SK-N-SH (cell line): Measurements from ENCODE around the gene PDCD11. TPM values are rescaled to one million over a fixed set of nuclear protein-coding genes. Genes with fewer than 3 reads are reported as not detected.

ENCODE experiments used
- CTCF ChIA-PET: fragments of 300-600, 350-600 bp; formaldehyde crosslinking; extraction: SDS; loops from one replicate; lab custom pipeline; 2021; lab: Yijun Ruan, JAX
- POLR2A ChIA-PET: fragments of 350-600 bp; sonication (Branson Sonifier 250); formaldehyde crosslinking; extraction: SDS; loops from one replicate; lab custom pipeline; 2020; ENCODE audit warnings: antibody characterized with exemption, inconsistent platforms; lab: Yijun Ruan, JAX
- DNase-seq: peaks from one replicate; pipeline ENCODE4 v3.0.0; 2012
- H2AFZ ChIP-seq: fragments of 200-600 bp; sonication (generic); 2 replicates; pipeline ENCODE4 v1.8.1; 2016; ENCODE audit warnings: antibody characterized with exemption, mild to moderate bottlenecking, low read depth
- H3F3A ChIP-seq: fragments of 200-600 bp; sonication (generic); replicated peaks from 2 replicates; pipeline ENCODE3; 2016; ENCODE audit warnings: antibody characterized with exemption, mild to moderate bottlenecking; ENCODE audit not compliant: insufficient read depth
- H3K27ac ChIP-seq, 2 experiments: fragments of 200-500 bp in 1 of 2; fragments of 200-600 bp in 1 of 2; sonication (Bioruptor generic) in 1 of 2; sonication (generic), shearing (Covaris generic) in 1 of 2; 2 replicates each; pipeline versions ENCODE4 v1.5.1 to v1.6.1; 2014 to 2016; ENCODE audit warnings: low read depth in 2 of 2, inconsistent platforms in 1 of 2, low read length in 1 of 2, mild to moderate bottlenecking in 1 of 2, mixed read lengths in 1 of 2
- H3K27me3 ChIP-seq: fragments of 200-600 bp; sonication (generic), shearing (Covaris generic); 2 replicates; pipeline ENCODE4 v1.6.1; 2016; ENCODE audit warnings: mixed run types; ENCODE audit not compliant: insufficient read depth
- H3K36me3 ChIP-seq, 2 experiments: fragments of 200-500 bp in 1 of 2; fragments of 200-600 bp in 1 of 2; sonication (Bioruptor generic) in 1 of 2; sonication (generic) in 1 of 2; replicated peaks in 1 of 2; 2 replicates each; pipeline versions ENCODE3 to v1.5.1; 2014 to 2016; ENCODE audit warnings: low read length in 1 of 2, mild to moderate bottlenecking in 1 of 2; ENCODE audit not compliant: insufficient read depth in 2 of 2, control insufficient read depth in 1 of 2
- H3K4me1 ChIP-seq, 2 experiments: fragments of 200-500 bp in 1 of 2; fragments of 200-600 bp in 1 of 2; sonication (Bioruptor generic) in 1 of 2; sonication (generic), shearing (Covaris generic) in 1 of 2; 2 replicates each; pipeline versions ENCODE4 v1.5.1 to v1.6.1; 2014 to 2016; ENCODE audit warnings: low read depth in 1 of 2, low read length in 1 of 2, mixed run types in 1 of 2; ENCODE audit not compliant: insufficient read depth in 2 of 2, control insufficient read depth in 1 of 2
- H3K4me2 ChIP-seq: fragments of 200-600 bp; sonication (generic), shearing (Covaris generic); 2 replicates; pipeline ENCODE4 v1.6.1; 2017; ENCODE audit warnings: mixed run types
- H3K4me3 ChIP-seq, 2 experiments: fragments of 200-500 bp in 1 of 2; fragments of 200-600 bp in 1 of 2; sonication (Bioruptor generic) in 1 of 2; sonication (generic), shearing (Covaris generic) in 1 of 2; 2 replicates each; pipeline versions ENCODE4 v1.5.1 to v1.8.1; 2014 to 2016; ENCODE audit warnings: low read depth in 2 of 2, inconsistent platforms in 1 of 2, low read length in 1 of 2, mild to moderate bottlenecking in 1 of 2, mixed read lengths in 1 of 2, moderate library complexity in 1 of 2
- H3K79me2 ChIP-seq: fragments of 200-600 bp; sonication (generic); 2 replicates; pipeline ENCODE4 v1.8.1; 2017; ENCODE audit warnings: mild to moderate bottlenecking; ENCODE audit not compliant: insufficient read depth
- H3K9ac ChIP-seq: fragments of 200-600 bp; sonication (generic); 2 replicates; pipeline ENCODE4 v1.6.1; 2017; ENCODE audit warnings: mixed run types
- H3K9me2 ChIP-seq: fragments of 200-600 bp; sonication (generic); 2 replicates; pipeline ENCODE4 v1.6.1; 2017; ENCODE audit warnings: mixed run types
- H3K9me3 ChIP-seq: fragments of 200-600 bp; sonication (generic); 2 replicates; pipeline ENCODE4 v1.6.1; 2017; ENCODE audit warnings: mixed run types, mild to moderate bottlenecking, moderate library complexity
- H4K20me1 ChIP-seq: fragments of 200-600 bp; sonication (generic); 2 replicates; pipeline ENCODE4 v1.6.1; 2017; ENCODE audit warnings: mild to moderate bottlenecking, mixed run types; ENCODE audit not compliant: insufficient read depth
- EP300 ChIP-seq, 2 experiments: IDR thresholded peaks; 2 replicates each; pipeline versions ENCODE4 v1.4.0 to v1.6.1; 2012; ENCODE audit warnings: borderline replicate concordance in 1 of 2, low read depth in 1 of 2, low read length in 1 of 2
- FOXJ3 ChIP-seq: sonication (generic); formaldehyde crosslinking; IDR thresholded peaks from 2 replicates; pipeline ENCODE4 v1.5.1; 2020; ENCODE audit warnings: mild to moderate bottlenecking, missing genetic modification reagents
- FOXM1 ChIP-seq: IDR thresholded peaks from 2 replicates; pipeline ENCODE4 v1.4.0; 2012; ENCODE audit warnings: low read depth, mild to moderate bottlenecking
- JUND ChIP-seq: IDR thresholded peaks from 2 replicates; pipeline ENCODE4 v1.4.0; 2012
- MEF2A ChIP-seq: IDR thresholded peaks from 2 replicates; pipeline ENCODE4 v1.4.0; 2012; ENCODE audit warnings: low read depth, borderline replicate concordance
- NFIC ChIP-seq: IDR thresholded peaks from 2 replicates; pipeline ENCODE4 v1.4.0; 2012; ENCODE audit warnings: borderline replicate concordance
- NRF1 ChIP-seq: IDR thresholded peaks from 2 replicates; pipeline ENCODE4 v1.6.1; 2012; ENCODE audit warnings: low read depth, mild to moderate bottlenecking, low read length
- POLR2AphosphoS5 ChIP-seq: IDR thresholded peaks from 2 replicates; pipeline ENCODE4 v1.6.1; 2012; ENCODE audit warnings: low read depth, low read length
- RAD21 ChIP-seq: IDR thresholded peaks from 2 replicates; pipeline ENCODE4 v1.6.1; 2012; ENCODE audit warnings: mild to moderate bottlenecking, low read length
- RFX5 ChIP-seq: IDR thresholded peaks from 2 replicates; pipeline ENCODE4 v1.6.1; 2012; ENCODE audit warnings: mild to moderate bottlenecking, improper control_type of control experiment, low read length
- TAF1 ChIP-seq: IDR thresholded peaks from 2 replicates; pipeline ENCODE4 v1.6.1; 2012; ENCODE audit warnings: low read depth, mild to moderate bottlenecking, low read length, moderate library complexity, borderline replicate concordance
- TEAD4 ChIP-seq: IDR thresholded peaks from 2 replicates; pipeline ENCODE4 v1.4.0; 2012; ENCODE audit warnings: mild to moderate bottlenecking, borderline replicate concordance; ENCODE audit not compliant: insufficient read depth
- WGBS: methylation state at CpG from one replicate; pipeline ENCODE4 v1.1.6; 2017; ENCODE audit warnings: low lambda C conversion rate; 5-methylcytosine and 5-hydroxymethylcytosine counted together
- polyA plus RNA-seq, 3 experiments: library from polyadenylated mRNA; depleted of rRNA; stranded (reverse); fragments of >200 nt; gene quantifications; 2 replicates each; pipeline ENCODE4 v1.2.3, GENCODE V29; 2012
- TF ChIP-seq, protein P1 (sequence below): IDR thresholded peaks from 2 replicates; pipeline ENCODE4 v1.6.1; 2012; ENCODE audit warnings: mild to moderate bottlenecking, low read depth, low read length, moderate library complexity
- TF ChIP-seq, protein P2 (sequence below): IDR thresholded peaks from 2 replicates; pipeline ENCODE4 v1.4.0; 2012; ENCODE audit warnings: low read depth, borderline replicate concordance
- TF ChIP-seq, protein P3 (sequence below): fragments of 150-350 bp; IDR thresholded peaks from 2 replicates; pipeline ENCODE4 v1.6.1; 2016; ENCODE audit warnings: mild to moderate bottlenecking, low read depth, low read length
- TF ChIP-seq, protein P4 (sequence below): fragments of 150-350 bp; IDR thresholded peaks from 2 replicates; pipeline ENCODE4 v1.6.1; 2017; ENCODE audit warnings: antibody characterized with exemption, low read length, low read depth, borderline replicate concordance
- TF ChIP-seq, protein P5 (sequence below): fragments of 200-600 bp; sonication (generic); IDR thresholded peaks from 2 replicates; pipeline ENCODE4 v1.6.1; 2017; ENCODE audit warnings: antibody characterized with exemption, mild to moderate bottlenecking, moderate library complexity

The PDCD11 gene, protein sequence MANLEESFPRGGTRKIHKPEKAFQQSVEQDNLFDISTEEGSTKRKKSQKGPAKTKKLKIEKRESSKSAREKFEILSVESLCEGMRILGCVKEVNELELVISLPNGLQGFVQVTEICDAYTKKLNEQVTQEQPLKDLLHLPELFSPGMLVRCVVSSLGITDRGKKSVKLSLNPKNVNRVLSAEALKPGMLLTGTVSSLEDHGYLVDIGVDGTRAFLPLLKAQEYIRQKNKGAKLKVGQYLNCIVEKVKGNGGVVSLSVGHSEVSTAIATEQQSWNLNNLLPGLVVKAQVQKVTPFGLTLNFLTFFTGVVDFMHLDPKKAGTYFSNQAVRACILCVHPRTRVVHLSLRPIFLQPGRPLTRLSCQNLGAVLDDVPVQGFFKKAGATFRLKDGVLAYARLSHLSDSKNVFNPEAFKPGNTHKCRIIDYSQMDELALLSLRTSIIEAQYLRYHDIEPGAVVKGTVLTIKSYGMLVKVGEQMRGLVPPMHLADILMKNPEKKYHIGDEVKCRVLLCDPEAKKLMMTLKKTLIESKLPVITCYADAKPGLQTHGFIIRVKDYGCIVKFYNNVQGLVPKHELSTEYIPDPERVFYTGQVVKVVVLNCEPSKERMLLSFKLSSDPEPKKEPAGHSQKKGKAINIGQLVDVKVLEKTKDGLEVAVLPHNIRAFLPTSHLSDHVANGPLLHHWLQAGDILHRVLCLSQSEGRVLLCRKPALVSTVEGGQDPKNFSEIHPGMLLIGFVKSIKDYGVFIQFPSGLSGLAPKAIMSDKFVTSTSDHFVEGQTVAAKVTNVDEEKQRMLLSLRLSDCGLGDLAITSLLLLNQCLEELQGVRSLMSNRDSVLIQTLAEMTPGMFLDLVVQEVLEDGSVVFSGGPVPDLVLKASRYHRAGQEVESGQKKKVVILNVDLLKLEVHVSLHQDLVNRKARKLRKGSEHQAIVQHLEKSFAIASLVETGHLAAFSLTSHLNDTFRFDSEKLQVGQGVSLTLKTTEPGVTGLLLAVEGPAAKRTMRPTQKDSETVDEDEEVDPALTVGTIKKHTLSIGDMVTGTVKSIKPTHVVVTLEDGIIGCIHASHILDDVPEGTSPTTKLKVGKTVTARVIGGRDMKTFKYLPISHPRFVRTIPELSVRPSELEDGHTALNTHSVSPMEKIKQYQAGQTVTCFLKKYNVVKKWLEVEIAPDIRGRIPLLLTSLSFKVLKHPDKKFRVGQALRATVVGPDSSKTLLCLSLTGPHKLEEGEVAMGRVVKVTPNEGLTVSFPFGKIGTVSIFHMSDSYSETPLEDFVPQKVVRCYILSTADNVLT (N-terminal part only)
- polyA plus RNA-seq (2012; rRNA removed) = 29.8 and 39.9 TPM in 2 replicates
- 12.8 and 18.1 TPM in 2 replicates for polyA plus RNA-seq (2012; cell fraction: cytosol; rRNA removed)
- polyA plus RNA-seq (2012; cell fraction: nucleus; rRNA removed) = 99.9 and 116 TPM in 2 replicates

DNA sequence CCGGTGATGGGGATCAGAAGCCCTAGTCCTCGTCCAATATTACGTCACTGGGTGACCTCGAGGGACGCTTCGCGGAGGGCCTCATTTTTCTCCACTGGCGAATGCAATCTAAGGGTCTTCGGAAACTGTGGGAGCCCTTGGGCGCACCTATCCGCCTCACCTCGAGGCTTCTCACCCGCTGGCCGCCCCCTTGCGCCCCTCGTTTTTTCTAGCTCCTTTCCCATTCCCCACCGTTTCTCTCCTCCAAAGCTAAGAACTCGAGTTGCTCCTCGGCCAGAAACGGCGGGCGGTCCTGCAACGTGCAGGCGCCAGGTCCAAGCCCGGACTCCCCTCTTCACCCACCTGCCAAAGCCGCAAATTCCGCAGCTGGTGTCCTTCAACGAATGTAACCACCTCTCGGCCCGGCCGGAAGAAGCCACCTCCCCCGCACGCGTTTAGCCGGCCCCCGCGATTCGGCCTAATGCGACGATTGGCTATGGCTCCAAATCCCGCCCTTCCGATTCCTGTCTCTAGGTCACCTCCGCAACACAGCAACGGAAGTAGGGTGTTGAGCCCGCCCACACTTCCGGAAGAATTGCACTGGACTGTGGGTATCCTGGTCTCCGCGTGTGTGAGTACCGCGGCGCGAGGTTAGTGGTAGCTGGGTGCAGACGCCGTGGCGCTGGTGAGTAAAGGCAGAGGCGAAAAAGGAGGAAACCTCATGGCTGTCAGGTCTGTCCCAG is at the start of gene PDCD11, which contains the start of gene ATP5MK:
Gene PDCD11 (plus strand): TSS at position 560 of the 722 bp plus-strand sequence. CDS start 1,801 bp downstream, outside the sequence.
Gene ATP5MK (minus strand): TSS at position 409 of the 722 bp plus-strand sequence. CDS start 4,018 bp downstream, outside the sequence.
- Histone ChIP-seq H3K9me2 (no peaks in the 10 kb centered on the region), H3K9me3 (no peaks in the 10 kb centered on the region), H3F3A (no peaks in the 10 kb centered on the region), H4K20me1 (peaks cover 6% of the 10 kb centered on the region), H3K4me1 (peaks cover 6 to 13% of the 10 kb centered on the region in 2 experiments; a peak in 3 of 4 replicates), H3K4me3 (peak within 1 kb of the TSS; percentile 89 to 99), H3K79me2 (peaks cover 85% of the 10 kb centered on the region), H2AFZ (peak within 1 kb of the TSS; percentile 84), H3K9ac (peak within 1 kb of the TSS; percentile 91), H3K27me3 (no peaks in the 10 kb centered on the region), H3K4me2 (peak within 1 kb of the TSS; percentile 96), H3K36me3 (peaks cover 54 to 57% of the 10 kb centered on the region in 2 experiments), H3K27ac (peak within 1 kb of the TSS; percentile 72 to 73)
- CTCF ChIA-PET = interaction anchor here (0.6 to 1.8 kb wide), 7 partner anchors 9 to 90 kb away, joined by 3 to 6 read pairs (median 3); no protein-coding TSS in a partner anchor
- POLR2A ChIA-PET = interaction anchor here (1.0 to 1.6 kb wide), 3 partner anchors 28 to 89 kb away, joined by 3 to 6 read pairs (median 5); partner anchors contain the start of genes PCGF6 and TAF5
- 2% methylated on average over 41 of the region's 56 CpGs for WGBS
- peak; percentile 94 for DNase-seq
- TF ChIP-seq NFIC (no peak), NRF1 (no peak), FOXJ3 (CRISPR knock-in tag) (peak; percentile 29; the same call in 1 of the 2 replicates), JUND (no peak), FOXM1 (no peak), TEAD4 (0 out of 2 replicates have a peak, but pooled peaks have one; percentile 20), POLR2AphosphoS5 (peak; percentile 91), RFX5 (peak; percentile 65; the same call in 1 of the 2 replicates), TAF1 (peak; percentile 82), EP300 (IDR thresholded peaks at IDR 0.05; ENCODE audit: borderline replicate concordance in 1 of 2, low read depth in 1 of 2, low read length in 1 of 2) (no peak), RAD21 (no peak), MEF2A (no peak)
- TF ChIP-seq, protein P1, sequence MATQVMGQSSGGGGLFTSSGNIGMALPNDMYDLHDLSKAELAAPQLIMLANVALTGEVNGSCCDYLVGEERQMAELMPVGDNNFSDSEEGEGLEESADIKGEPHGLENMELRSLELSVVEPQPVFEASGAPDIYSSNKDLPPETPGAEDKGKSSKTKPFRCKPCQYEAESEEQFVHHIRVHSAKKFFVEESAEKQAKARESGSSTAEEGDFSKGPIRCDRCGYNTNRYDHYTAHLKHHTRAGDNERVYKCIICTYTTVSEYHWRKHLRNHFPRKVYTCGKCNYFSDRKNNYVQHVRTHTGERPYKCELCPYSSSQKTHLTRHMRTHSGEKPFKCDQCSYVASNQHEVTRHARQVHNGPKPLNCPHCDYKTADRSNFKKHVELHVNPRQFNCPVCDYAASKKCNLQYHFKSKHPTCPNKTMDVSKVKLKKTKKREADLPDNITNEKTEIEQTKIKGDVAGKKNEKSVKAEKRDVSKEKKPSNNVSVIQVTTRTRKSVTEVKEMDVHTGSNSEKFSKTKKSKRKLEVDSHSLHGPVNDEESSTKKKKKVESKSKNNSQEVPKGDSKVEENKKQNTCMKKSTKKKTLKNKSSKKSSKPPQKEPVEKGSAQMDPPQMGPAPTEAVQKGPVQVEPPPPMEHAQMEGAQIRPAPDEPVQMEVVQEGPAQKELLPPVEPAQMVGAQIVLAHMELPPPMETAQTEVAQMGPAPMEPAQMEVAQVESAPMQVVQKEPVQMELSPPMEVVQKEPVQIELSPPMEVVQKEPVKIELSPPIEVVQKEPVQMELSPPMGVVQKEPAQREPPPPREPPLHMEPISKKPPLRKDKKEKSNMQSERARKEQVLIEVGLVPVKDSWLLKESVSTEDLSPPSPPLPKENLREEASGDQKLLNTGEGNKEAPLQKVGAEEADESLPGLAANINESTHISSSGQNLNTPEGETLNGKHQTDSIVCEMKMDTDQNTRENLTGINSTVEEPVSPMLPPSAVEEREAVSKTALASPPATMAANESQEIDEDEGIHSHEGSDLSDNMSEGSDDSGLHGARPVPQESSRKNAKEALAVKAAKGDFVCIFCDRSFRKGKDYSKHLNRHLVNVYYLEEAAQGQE = no peak
- TF ChIP-seq, protein P2, sequence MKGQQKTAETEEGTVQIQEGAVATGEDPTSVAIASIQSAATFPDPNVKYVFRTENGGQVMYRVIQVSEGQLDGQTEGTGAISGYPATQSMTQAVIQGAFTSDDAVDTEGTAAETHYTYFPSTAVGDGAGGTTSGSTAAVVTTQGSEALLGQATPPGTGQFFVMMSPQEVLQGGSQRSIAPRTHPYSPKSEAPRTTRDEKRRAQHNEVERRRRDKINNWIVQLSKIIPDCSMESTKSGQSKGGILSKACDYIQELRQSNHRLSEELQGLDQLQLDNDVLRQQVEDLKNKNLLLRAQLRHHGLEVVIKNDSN = no peak
- TF ChIP-seq, protein P3, sequence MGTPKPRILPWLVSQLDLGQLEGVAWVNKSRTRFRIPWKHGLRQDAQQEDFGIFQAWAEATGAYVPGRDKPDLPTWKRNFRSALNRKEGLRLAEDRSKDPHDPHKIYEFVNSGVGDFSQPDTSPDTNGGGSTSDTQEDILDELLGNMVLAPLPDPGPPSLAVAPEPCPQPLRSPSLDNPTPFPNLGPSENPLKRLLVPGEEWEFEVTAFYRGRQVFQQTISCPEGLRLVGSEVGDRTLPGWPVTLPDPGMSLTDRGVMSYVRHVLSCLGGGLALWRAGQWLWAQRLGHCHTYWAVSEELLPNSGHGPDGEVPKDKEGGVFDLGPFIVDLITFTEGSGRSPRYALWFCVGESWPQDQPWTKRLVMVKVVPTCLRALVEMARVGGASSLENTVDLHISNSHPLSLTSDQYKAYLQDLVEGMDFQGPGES = 0 out of 2 replicates have a peak, but pooled peaks have one; percentile 34
- TF ChIP-seq, protein P4, sequence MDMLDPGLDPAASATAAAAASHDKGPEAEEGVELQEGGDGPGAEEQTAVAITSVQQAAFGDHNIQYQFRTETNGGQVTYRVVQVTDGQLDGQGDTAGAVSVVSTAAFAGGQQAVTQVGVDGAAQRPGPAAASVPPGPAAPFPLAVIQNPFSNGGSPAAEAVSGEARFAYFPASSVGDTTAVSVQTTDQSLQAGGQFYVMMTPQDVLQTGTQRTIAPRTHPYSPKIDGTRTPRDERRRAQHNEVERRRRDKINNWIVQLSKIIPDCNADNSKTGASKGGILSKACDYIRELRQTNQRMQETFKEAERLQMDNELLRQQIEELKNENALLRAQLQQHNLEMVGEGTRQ = no peak
- TF ChIP-seq, protein P5, sequence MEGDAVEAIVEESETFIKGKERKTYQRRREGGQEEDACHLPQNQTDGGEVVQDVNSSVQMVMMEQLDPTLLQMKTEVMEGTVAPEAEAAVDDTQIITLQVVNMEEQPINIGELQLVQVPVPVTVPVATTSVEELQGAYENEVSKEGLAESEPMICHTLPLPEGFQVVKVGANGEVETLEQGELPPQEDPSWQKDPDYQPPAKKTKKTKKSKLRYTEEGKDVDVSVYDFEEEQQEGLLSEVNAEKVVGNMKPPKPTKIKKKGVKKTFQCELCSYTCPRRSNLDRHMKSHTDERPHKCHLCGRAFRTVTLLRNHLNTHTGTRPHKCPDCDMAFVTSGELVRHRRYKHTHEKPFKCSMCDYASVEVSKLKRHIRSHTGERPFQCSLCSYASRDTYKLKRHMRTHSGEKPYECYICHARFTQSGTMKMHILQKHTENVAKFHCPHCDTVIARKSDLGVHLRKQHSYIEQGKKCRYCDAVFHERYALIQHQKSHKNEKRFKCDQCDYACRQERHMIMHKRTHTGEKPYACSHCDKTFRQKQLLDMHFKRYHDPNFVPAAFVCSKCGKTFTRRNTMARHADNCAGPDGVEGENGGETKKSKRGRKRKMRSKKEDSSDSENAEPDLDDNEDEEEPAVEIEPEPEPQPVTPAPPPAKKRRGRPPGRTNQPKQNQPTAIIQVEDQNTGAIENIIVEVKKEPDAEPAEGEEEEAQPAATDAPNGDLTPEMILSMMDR = peak; percentile 43
